OCI-LY7 (cell line): ENCODE measurements around the gene C2orf49. TPM values are rescaled to one million over a fixed set of nuclear protein-coding genes. Genes with fewer than 3 reads are reported as not detected.

Experiments
- BruUV-seq: library from RNA; stranded (reverse); fragments of 400-500 nt; replicated peaks from 2 replicates; lab custom pipeline; 2021; lab: Mats Ljungman, UMichigan
- CTCF ChIA-PET: fragments of 300-600 bp; sonication (Branson Sonifier 250); formaldehyde crosslinking; loops from one replicate; lab custom pipeline; 2022; ENCODE audit warnings: antibody characterized with exemption; ENCODE audit not compliant: unreplicated experiment; lab: Charles Lee
- POLR2A ChIA-PET: fragments of 300-600 bp; sonication (Branson Sonifier 250); formaldehyde crosslinking; loops from one replicate; lab custom pipeline; 2022; ENCODE audit warnings: antibody characterized with exemption; lab: Charles Lee
- DNase-seq: peaks from one replicate; pipeline ENCODE4 v3.0.0-alpha.2; 2015; ENCODE audit warnings: low spot score
- H2AFZ ChIP-seq: fragments of 200-600 bp; sonication (generic), shearing (Covaris generic); 2 replicates; pipeline ENCODE4 v1.6.1; 2014; ENCODE audit warnings: mild to moderate bottlenecking, antibody characterized with exemption, low read length, moderate library complexity
- H3K27ac ChIP-seq: fragments of 200-600 bp; sonication (generic); 2 replicates; pipeline ENCODE4 v1.5.1; 2014; ENCODE audit warnings: mixed run types, low read depth, mild to moderate bottlenecking, moderate library complexity, low read length, inconsistent platforms; ENCODE audit not compliant: poor library complexity, severe bottlenecking
- H3K36me3 ChIP-seq: fragments of 200-600 bp; sonication (generic); 2 replicates; pipeline ENCODE4 v1.6.1; 2014; ENCODE audit warnings: mild to moderate bottlenecking, antibody characterized with exemption, low read length, moderate library complexity, mixed read lengths; ENCODE audit not compliant: insufficient read depth
- H3K4me1 ChIP-seq: fragments of 200-600 bp; sonication (generic); 2 replicates; pipeline ENCODE4 v1.5.1; 2014; ENCODE audit warnings: mild to moderate bottlenecking, low read length; ENCODE audit not compliant: insufficient read depth, poor library complexity, severe bottlenecking
- H3K4me2 ChIP-seq: fragments of 200-600 bp; sonication (generic); 2 replicates; pipeline ENCODE4 v1.6.1; 2014; ENCODE audit warnings: mild to moderate bottlenecking, low read length
- H3K4me3 ChIP-seq: fragments of 200-600 bp; sonication (generic); 2 replicates; pipeline ENCODE4 v1.5.1; 2014; ENCODE audit warnings: mild to moderate bottlenecking, low read depth, low read length; ENCODE audit not compliant: poor library complexity, severe bottlenecking
- H3K79me2 ChIP-seq: fragments of 200-600 bp; sonication (generic); 2 replicates; pipeline ENCODE4 v1.6.1; 2016; ENCODE audit warnings: low read depth, mild to moderate bottlenecking, low read length, moderate library complexity, mixed read lengths; ENCODE audit not compliant: insufficient read depth
- H3K9me2 ChIP-seq: fragments of 200-600 bp; sonication (generic); 2 replicates; pipeline ENCODE4 v1.6.1; 2016; ENCODE audit warnings: mild to moderate bottlenecking, low read length, mixed read lengths; ENCODE audit not compliant: insufficient read depth
- H3K9me3 ChIP-seq: fragments of 200-600 bp; sonication (generic); 2 replicates; pipeline ENCODE4 v1.6.1; 2014; ENCODE audit warnings: mild to moderate bottlenecking, mixed run types, low read length, mixed read lengths
- H4K20me1 ChIP-seq: fragments of 200-600 bp; sonication (generic); 2 replicates; pipeline ENCODE4 v1.6.1; 2014; ENCODE audit warnings: mild to moderate bottlenecking, antibody characterized with exemption, low read length, moderate library complexity, mixed read lengths; ENCODE audit not compliant: insufficient read depth
- CTCF ChIP-seq: fragments of 200-600 bp; sonication (generic); conservative IDR thresholded peaks from 2 replicates; pipeline ENCODE4 v1.5.1; 2014; ENCODE audit warnings: mild to moderate bottlenecking, antibody characterized with exemption, low read length, moderate library complexity, mixed read lengths
- EZH2phosphoT487 ChIP-seq: fragments of 200-600 bp; sonication (generic); IDR thresholded peaks from 2 replicates; pipeline ENCODE4 v1.6.1; 2018; ENCODE audit warnings: low read depth, borderline replicate concordance, mild to moderate bottlenecking, mixed run types, antibody characterized with exemption, low read length, moderate library complexity, mixed read lengths
- intact Hi-C: fragments of 100-400 bp; cut with micrococcal nuclease; formaldehyde crosslinking; loops from one replicate; pipeline ENCODE4 v1.10.0; 2022; ENCODE audit not compliant: unreplicated experiment
- total RNA-seq, 2 experiments: library from RNA; depleted of rRNA in 1 of 2; stranded (reverse); fragments of >200 nt in 1 of 2; shearing (Covaris generic) in 1 of 2; gene quantifications; 2 replicates each; pipeline ENCODE4 v1.2.3, GENCODE V29; 2014 to 2022

Gene C2orf49
- total RNA-seq, 2 experiments from 2014 or later, result 11.8 to 17.0 TPM

- ChIA-PET CTCF (no interaction called here), POLR2A (no interaction called here)
- Histone ChIP-seq H3K4me1 (no peaks in the 10 kb centered on the region), H2AFZ (no peak overlapping the region), H3K4me3 (no peak overlapping the region), H3K9me2 (no peaks in the 10 kb centered on the region), H3K9me3 (no peaks in the 10 kb centered on the region), H3K36me3 (no peaks in the 10 kb centered on the region), H4K20me1 (no peaks in the 10 kb centered on the region), H3K4me2 (no peak overlapping the region), H3K27ac (no peak overlapping the region), H3K79me2 (no peaks in the 10 kb centered on the region)
- TF ChIP-seq EZH2phosphoT487, result no peak
- no peak for DNase-seq
- no TSS peak for BruUV-seq
- intact Hi-C loops, result no loop called here
Observed at GRCh38 chr2:105384861-105385260, 47.5 kb downstream of the C2orf49 start.

- Histone ChIP-seq H3K4me1 (no peaks in the 10 kb centered on the region), H3K27ac (no peak overlapping the region), H3K4me2 (no peak overlapping the region), H3K9me3 (no peaks in the 10 kb centered on the region), H3K4me3 (no peak overlapping the region), H4K20me1 (no peaks in the 10 kb centered on the region), H3K79me2 (no peaks in the 10 kb centered on the region), H3K36me3 (no peaks in the 10 kb centered on the region), H3K9me2 (no peaks in the 10 kb centered on the region), H2AFZ (no peak overlapping the region)
- DNase-seq, result no peak
- no peak for TF ChIP-seq EZH2phosphoT487
- TF ChIP-seq CTCF, result no peak
- BruUV-seq, result no TSS peak
- ChIA-PET POLR2A (no interaction called here), CTCF (no interaction called here)
- intact Hi-C loops, result no loop called here
Observed at GRCh38 chr2:105385731-105386540, 48.6 kb downstream of the C2orf49 start.

GRCh38 chr2:105387225-105387624 is 49.9 kb downstream of the C2orf49 start:
- BruUV-seq, result no TSS peak
- H3K79me2 ChIP-seq, result no peaks in the 10 kb centered on the region
- TF ChIP-seq EZH2phosphoT487 (no peak), CTCF (no peak)
- no peak overlapping the region for H2AFZ ChIP-seq
- no peaks in the 10 kb centered on the region for H3K9me3 ChIP-seq
- H3K4me3 ChIP-seq, result no peak overlapping the region
- H3K4me2 ChIP-seq, result no peak overlapping the region
- no peak for DNase-seq
- no peaks in the 10 kb centered on the region for H3K36me3 ChIP-seq
- H3K27ac ChIP-seq, result no peak overlapping the region
- H3K4me1 ChIP-seq, result no peaks in the 10 kb centered on the region
- intact Hi-C loops, result no loop called here
- ChIA-PET POLR2A (no interaction called here), CTCF (no interaction called here)
- H4K20me1 ChIP-seq, result no peaks in the 10 kb centered on the region
- no peaks in the 10 kb centered on the region for H3K9me2 ChIP-seq
